ENCODE results near the gene ZNF397. TPM values are rescaled to one million over a fixed set of nuclear protein-coding genes. Genes with fewer than 3 reads are reported as not detected.

The ZNF397 gene
- polyA plus RNA-seq, 3 donors = 48.3 to 84.2 (median 71.6) TPM

GRCh38 chr18:35289293-35289692, 48.5 kb downstream of the ZNF397 start:
- no peak for DNase-seq

DNA sequence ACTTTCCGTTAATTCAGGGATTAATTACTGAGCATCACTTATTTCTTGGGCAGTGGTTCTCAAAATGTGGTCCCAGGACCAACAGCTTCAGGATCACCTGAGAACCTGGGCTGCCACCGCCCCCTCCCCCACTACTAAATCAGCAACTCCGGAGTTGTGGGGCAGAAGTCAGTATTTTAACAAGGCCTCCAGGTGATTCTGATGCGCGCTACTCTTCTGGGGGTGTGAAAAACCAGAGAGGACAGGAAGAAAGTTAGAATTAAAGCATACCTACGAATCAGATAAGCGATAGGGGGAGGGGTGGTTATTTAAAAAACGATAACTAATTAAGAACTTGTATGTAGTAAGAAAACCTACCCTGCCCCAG, 48.9 kb downstream of the ZNF397 start:
- peak; percentile 35 for DNase-seq

DNA sequence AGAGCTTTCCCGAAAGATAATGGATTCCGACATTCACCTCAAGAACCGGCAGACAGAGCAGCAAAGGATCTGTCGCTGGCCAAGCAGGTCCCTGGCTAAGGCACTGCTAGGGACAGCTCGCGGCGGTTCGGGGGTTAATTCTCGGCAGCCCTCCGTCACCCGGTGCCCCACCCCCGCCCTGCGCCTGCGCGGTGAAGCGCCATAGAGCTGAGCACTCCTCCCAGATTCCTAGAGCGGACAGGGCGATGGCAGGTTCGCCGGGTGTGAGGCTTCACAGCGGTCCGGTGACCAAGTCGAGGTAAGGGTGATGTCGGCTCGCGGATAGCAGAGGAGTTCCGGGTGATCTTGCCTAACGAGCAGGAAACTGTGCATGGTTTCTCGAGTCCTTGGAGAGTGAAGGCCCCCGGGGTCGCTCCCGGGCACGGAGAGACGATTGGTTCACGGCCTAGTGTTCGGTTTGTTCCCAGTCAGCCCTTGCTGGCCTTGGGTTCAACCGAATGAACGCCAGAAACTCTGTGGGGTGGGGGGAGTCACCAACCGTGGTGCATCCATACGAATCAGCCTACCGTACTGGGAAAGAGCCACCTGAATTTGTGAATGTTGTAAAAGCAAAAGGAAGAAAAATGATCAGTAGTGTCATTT, 49.4 kb downstream of the ZNF397 start, which contains the start of gene ZSCAN30:
TSS of gene ZSCAN30 (minus strand) at position 136 of the 642 bp plus-strand sequence. CDS start 25,877 bp downstream, outside the sequence.
- DNase-seq = peak; percentile 96

GRCh38 chr18:35291166-35291565, 50.3 kb downstream of the ZNF397 start:
- DNase-seq = no peak

DNA sequence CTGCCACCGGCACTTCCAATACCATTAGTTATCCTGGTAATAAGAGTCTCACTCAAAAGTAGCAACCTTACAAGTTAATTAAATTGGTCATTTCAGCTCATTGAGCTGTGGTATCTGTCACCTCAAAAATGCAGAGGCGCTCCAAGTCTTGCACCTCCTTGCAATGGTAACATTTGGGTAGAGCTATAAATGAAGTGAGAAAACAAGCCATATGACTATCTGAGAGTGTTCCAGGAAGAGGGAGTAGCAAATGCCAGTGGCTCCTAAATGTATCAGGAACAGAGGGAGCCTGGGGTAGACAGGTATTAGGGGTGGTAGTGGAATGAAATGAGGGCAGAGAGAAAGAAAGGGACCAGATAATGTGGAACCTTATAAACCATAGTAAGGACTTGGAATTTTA, 55.2 kb downstream of the ZNF397 start:
- DNase-seq = no peak

DNA sequence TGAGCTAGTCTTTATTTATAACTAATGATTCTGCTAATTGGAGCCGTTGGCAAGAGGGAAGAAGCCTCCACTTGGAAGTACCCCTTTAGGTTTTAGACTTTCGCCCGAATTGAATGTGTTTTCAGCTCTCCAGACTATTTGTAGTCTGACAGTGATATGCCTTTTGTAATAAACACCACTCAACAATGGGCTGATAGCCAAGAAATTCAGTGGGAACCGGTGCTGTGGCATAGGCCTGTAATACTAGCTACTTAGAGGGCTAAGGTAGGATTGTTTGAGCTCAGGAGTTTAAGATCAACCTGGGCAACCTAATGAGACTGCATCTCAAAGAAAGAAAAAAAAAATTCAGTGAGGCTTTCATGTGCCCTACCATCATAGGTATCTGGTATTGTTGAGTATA, 62.8 kb downstream of the ZNF397 start:
- no peak for DNase-seq

GRCh38 chr18:35306588-35307250, 65.9 kb downstream of the ZNF397 start:
- DNase-seq = no peak

Other genes with a start within 250 kb of the ZNF397 start
- 10 to 100 TPM; 23.7 to 27.7 (median 25.7) TPM for gene MAPRE2, start 199.6 kb upstream of the ZNF397 start, polyA plus RNA-seq (ENCODE audit: insufficient read length in 3 of 3)
- gene ZSCAN30, start 49.2 kb downstream of the ZNF397 start, polyA plus RNA-seq (ENCODE audit: insufficient read length in 3 of 3) = 10 to 100 TPM; 31.2 to 63.7 (median 60.3) TPM
- 10 to 100 TPM; 68.6 to 77.8 (median 74.9) TPM for gene ZNF24, start 103.4 kb downstream of the ZNF397 start, polyA plus RNA-seq (ENCODE audit: insufficient read length in 3 of 3)
- 1 to 10 TPM; 5.3 to 6.5 (median 6.2) TPM for gene ZNF396, start 136.3 kb downstream of the ZNF397 start, polyA plus RNA-seq (ENCODE audit: insufficient read length in 3 of 3)

All from renal pelvis (tissue), 4 donors.